G401.6 (cell line): ENCODE results near the gene PLEKHD1.
"Not testable (repeated sequence)": the region's sequence is repeated elsewhere in the genome, so short reads cannot be mapped to it uniquely, and the experiment has no call there.

Experiments
- FAIRE-seq: peaks from 2 replicates; lab custom pipeline; 2012; peaks lifted over from hg19 to GRCh38; lab: Jason Lieb, UNC

Gene PLEKHD1

GRCh38 chr14:69484444-69485314 lies at the start of gene PLEKHD1:
TSS of gene PLEKHD1 (plus strand) at chr14:69484728. CDS start at chr14:69484966, 238 bp downstream.
- FAIRE-seq: no peak

GRCh38 chr14:69439521-69440270 lies 44.8 kb upstream of the PLEKHD1 start:
- no peak for FAIRE-seq

- no peak for FAIRE-seq
Observed at GRCh38 chr14:69441948-69442347, 42.6 kb upstream of the PLEKHD1 start.

GRCh38 chr14:69443296-69443805 lies 41.2 kb upstream of the PLEKHD1 start:
- FAIRE-seq: no peak

- FAIRE-seq: no peak
Observed at GRCh38 chr14:69449216-69449615, 35.3 kb upstream of the PLEKHD1 start.

GRCh38 chr14:69451941-69452340 lies 32.6 kb upstream of the PLEKHD1 start:
- no peak for FAIRE-seq

GRCh38 chr14:69458350-69458749 lies 26.2 kb upstream of the PLEKHD1 start:
- no peak for FAIRE-seq

GRCh38 chr14:69459122-69459521 lies 25.4 kb upstream of the PLEKHD1 start:
- FAIRE-seq: no peak

GRCh38 chr14:69460093-69460701 lies 24.3 kb upstream of the PLEKHD1 start:
- FAIRE-seq: peak; percentile 86

- no peak for FAIRE-seq
Observed at GRCh38 chr14:69464379-69464778, 20.1 kb upstream of the PLEKHD1 start.

- no peak for FAIRE-seq
Observed at GRCh38 chr14:69464829-69465228, 19.7 kb upstream of the PLEKHD1 start.

GRCh38 chr14:69468949-69469348 lies 15.6 kb upstream of the PLEKHD1 start:
- no peak for FAIRE-seq

GRCh38 chr14:69471436-69471835 lies 13.1 kb upstream of the PLEKHD1 start:
- no peak for FAIRE-seq

GRCh38 chr14:69471916-69472315 lies 12.6 kb upstream of the PLEKHD1 start:
- FAIRE-seq: no peak

- no peak for FAIRE-seq
Observed at GRCh38 chr14:69473260-69473659, 11.3 kb upstream of the PLEKHD1 start.

GRCh38 chr14:69473946-69474345 lies 10.6 kb upstream of the PLEKHD1 start:
- FAIRE-seq: no peak

GRCh38 chr14:69475194-69475818 lies 9.2 kb upstream of the PLEKHD1 start:
- FAIRE-seq: no peak

GRCh38 chr14:69476824-69477450 lies 7.6 kb upstream of the PLEKHD1 start:
- not testable (repeated sequence) for FAIRE-seq

- not testable (repeated sequence) for FAIRE-seq
Observed at GRCh38 chr14:69478055-69478454, 6.5 kb upstream of the PLEKHD1 start.

- no peak for FAIRE-seq
Observed at GRCh38 chr14:69479696-69480095, 4.8 kb upstream of the PLEKHD1 start.

- no peak for FAIRE-seq
Observed at GRCh38 chr14:69480136-69480535, 4.4 kb upstream of the PLEKHD1 start.
